ENCODE data around the gene CDK5RAP3. TPM values are rescaled to one million over a fixed set of nuclear protein-coding genes. Genes with fewer than 3 reads are reported as not detected.
A peak's percentile ranks its signal among the peaks of the same experiment; 100 is the strongest.

Gene CDK5RAP3
- total and polyA plus RNA-seq, 2 experiments from 2014 or later = 124 to 179 TPM

GRCh38 chr17:47957591-47958490 is 13.1 kb upstream of the CDK5RAP3 start, which contains the start of gene PRR15L:
Gene PRR15L, minus strand, starts transcription at chr17:47957883. Its CDS starts 4,649 bp downstream, at chr17:47953234.
- H3K4me1 ChIP-seq (ENCODE audit: insufficient read depth) = peaks cover 51% of the 10 kb centered on the region
- no peaks in the 10 kb centered on the region for H3K36me3 ChIP-seq (replicated peaks; ENCODE audit: insufficient read depth, low read depth)
- H4K20me1 ChIP-seq (ENCODE audit: insufficient read depth, poor library complexity, severe bottlenecking) = peaks cover 10% of the 10 kb centered on the region
- DNase-seq (ENCODE audit: low spot score) = peak; percentile 83
- peak within 1 kb of the TSS; percentile 83 for H3K4me2 ChIP-seq
- no peak for TF ChIP-seq CTCF (IDR thresholded peaks at IDR 0.05; ENCODE audit: poor library complexity)
- no peak for TF ChIP-seq EZH2 (IDR thresholded peaks at IDR 0.05; ENCODE audit: borderline replicate concordance)
- no peak within 1 kb of the TSS for H2AFZ ChIP-seq
- no peaks in the 10 kb centered on the region for H3K9me3 ChIP-seq (ENCODE audit: low read depth)
- peaks cover 44% of the 10 kb centered on the region for H3K79me2 ChIP-seq
- H3K4me3 ChIP-seq = peak within 1 kb of the TSS; percentile 79
- peak within 1 kb of the TSS; percentile 95 for H3K27ac ChIP-seq
- WGBS (ENCODE audit: low lambda C conversion rate, missing lambda C conversion rate) = 20% methylated on average over 16 of the region's 16 CpGs
- no peaks in the 10 kb centered on the region for H3K9me2 ChIP-seq (replicated peaks; ENCODE audit: insufficient read depth)
- no peaks in the 10 kb centered on the region for H3K27me3 ChIP-seq

- no peak for TF ChIP-seq EZH2phosphoT487 (IDR thresholded peaks at IDR 0.05; ENCODE audit: low read depth, severe bottlenecking, unreplicated experiment)
- TF ChIP-seq EZH2 (IDR thresholded peaks at IDR 0.05; ENCODE audit: borderline replicate concordance) = no peak
- no peak for TF ChIP-seq CTCF (IDR thresholded peaks at IDR 0.05; ENCODE audit: poor library complexity)
- H3K36me3 ChIP-seq (replicated peaks; ENCODE audit: insufficient read depth, low read depth) = no peaks in the 10 kb centered on the region
- WGBS (ENCODE audit: low lambda C conversion rate, missing lambda C conversion rate) = 42% methylated on average over 8 of the region's 8 CpGs
- peak overlapping the region; percentile 95 for H3K27ac ChIP-seq
- no peaks in the 10 kb centered on the region for H3K9me2 ChIP-seq (replicated peaks; ENCODE audit: insufficient read depth)
- H3K4me3 ChIP-seq = no peak overlapping the region
- H3K4me2 ChIP-seq = peak overlapping the region; percentile 83
- H3K27me3 ChIP-seq = no peaks in the 10 kb centered on the region
- DNase-seq (ENCODE audit: low spot score) = peak; percentile 65
- peaks cover 52% of the 10 kb centered on the region for H3K4me1 ChIP-seq (ENCODE audit: insufficient read depth)
- no peak overlapping the region for H2AFZ ChIP-seq
- H3K9me3 ChIP-seq (ENCODE audit: low read depth) = no peaks in the 10 kb centered on the region
- peaks cover 2% of the 10 kb centered on the region for H4K20me1 ChIP-seq (ENCODE audit: insufficient read depth, poor library complexity, severe bottlenecking)
- peaks cover 24% of the 10 kb centered on the region for H3K79me2 ChIP-seq
Measured at GRCh38 chr17:47959825-47960655, 10.9 kb upstream of the CDK5RAP3 start.

GRCh38 chr17:47961406-47961805 is 9.5 kb upstream of the CDK5RAP3 start:
- Histone ChIP-seq H3K27me3 (no peaks in the 10 kb centered on the region), H3K79me2 (peaks cover 10% of the 10 kb centered on the region), H3K4me1 (ENCODE audit: insufficient read depth) (peaks cover 56% of the 10 kb centered on the region), H3K9me2 (replicated peaks; ENCODE audit: insufficient read depth) (no peaks in the 10 kb centered on the region), H2AFZ (no peak overlapping the region), H4K20me1 (ENCODE audit: insufficient read depth, poor library complexity, severe bottlenecking) (no peaks in the 10 kb centered on the region), H3K4me3 (no peak overlapping the region), H3K27ac (peak overlapping the region; percentile 95), H3K4me2 (no peak overlapping the region), H3K36me3 (replicated peaks; ENCODE audit: insufficient read depth, low read depth) (no peaks in the 10 kb centered on the region), H3K9me3 (ENCODE audit: low read depth) (no peaks in the 10 kb centered on the region)
- TF ChIP-seq CTCF (IDR thresholded peaks at IDR 0.05; ENCODE audit: poor library complexity) (no peak), EZH2 (IDR thresholded peaks at IDR 0.05; ENCODE audit: borderline replicate concordance) (no peak), EZH2phosphoT487 (IDR thresholded peaks at IDR 0.05; ENCODE audit: low read depth, severe bottlenecking, unreplicated experiment) (no peak)
- no peak for DNase-seq (ENCODE audit: low spot score)
- WGBS (ENCODE audit: low lambda C conversion rate, missing lambda C conversion rate) = 86% methylated on average over 6 of the region's 6 CpGs

Data from hepatocyte (in vitro differentiated cells).